ENCODE data around the gene TARBP2. TPM values are rescaled to one million over a fixed set of nuclear protein-coding genes. Genes with fewer than 3 reads are reported as not detected.
A peak's percentile ranks its signal among the peaks of the same experiment; 100 is the strongest.

The TARBP2 gene
- total and polyA plus RNA-seq, 2 experiments from 2014 or later: 58.3 to 79.8 TPM

GRCh38 chr12:53508534-53509170, 7.6 kb downstream of the TARBP2 start:
- Histone ChIP-seq H3K4me1 (ENCODE audit: low read depth) (no peaks in the 10 kb centered on the region), H3K36me3 (peaks cover 10% of the 10 kb centered on the region), H3K4me3 (no peak overlapping the region), H3K9me3 (ENCODE audit: low read depth) (no peaks in the 10 kb centered on the region), H3K27me3 (no peaks in the 10 kb centered on the region), H3K27ac (no peak overlapping the region)
- peak; percentile 84 to 87 for DNase-seq (ENCODE audit: low read depth in 1 of 2, low spot score in 1 of 2)
- peak; percentile 93 for TF ChIP-seq CTCF (IDR thresholded peaks at IDR 0.05; ENCODE audit: low read depth, low read length)

- Histone ChIP-seq H3K4me3 (no peak overlapping the region), H3K36me3 (peaks cover 17% of the 10 kb centered on the region)
These were observed 9.2 kb downstream of the TARBP2 start for GRCh38 chr12:53510181-53510812.

GRCh38 chr12:53513712-53514410, 12.8 kb downstream of the TARBP2 start:
- Histone ChIP-seq H3K4me3 (no peak overlapping the region), H3K36me3 (peaks cover 33% of the 10 kb centered on the region), H3K9me3 (ENCODE audit: low read depth) (no peaks in the 10 kb centered on the region), H3K27me3 (no peaks in the 10 kb centered on the region), H3K27ac (no peak overlapping the region), H3K4me1 (ENCODE audit: low read depth) (no peaks in the 10 kb centered on the region)
- no peak for DNase-seq (ENCODE audit: low read depth in 1 of 2, low spot score in 1 of 2)
- no peak for TF ChIP-seq CTCF (IDR thresholded peaks at IDR 0.05; ENCODE audit: low read depth, low read length)

More at GRCh38 chr12:53510181-53510812, 9.2 kb downstream of the TARBP2 start:
- no peak for TF ChIP-seq CTCF (IDR thresholded peaks at IDR 0.05; ENCODE audit: low read depth, low read length)
- Histone ChIP-seq H3K27ac (peak overlapping the region; percentile 16), H3K27me3 (no peaks in the 10 kb centered on the region), H3K9me3 (ENCODE audit: low read depth) (no peaks in the 10 kb centered on the region), H3K4me1 (ENCODE audit: low read depth) (no peaks in the 10 kb centered on the region)
- no peak for DNase-seq (ENCODE audit: low read depth in 1 of 2, low spot score in 1 of 2)

GRCh38 chr12:53514628-53515290, 13.7 kb downstream of the TARBP2 start:
- Histone ChIP-seq H3K4me3 (no peak overlapping the region), H3K27ac (no peak overlapping the region), H3K36me3 (peaks cover 39% of the 10 kb centered on the region), H3K4me1 (ENCODE audit: low read depth) (no peaks in the 10 kb centered on the region), H3K27me3 (no peaks in the 10 kb centered on the region), H3K9me3 (ENCODE audit: low read depth) (no peaks in the 10 kb centered on the region)
- no peak for DNase-seq (ENCODE audit: low read depth in 1 of 2, low spot score in 1 of 2)
- TF ChIP-seq CTCF (IDR thresholded peaks at IDR 0.05; ENCODE audit: low read depth, low read length): no peak

- Histone ChIP-seq H3K27ac (no peak overlapping the region), H3K4me3 (no peak overlapping the region), H3K27me3 (no peaks in the 10 kb centered on the region), H3K36me3 (peaks cover 43% of the 10 kb centered on the region), H3K9me3 (ENCODE audit: low read depth) (no peaks in the 10 kb centered on the region), H3K4me1 (ENCODE audit: low read depth) (no peaks in the 10 kb centered on the region)
- TF ChIP-seq CTCF (IDR thresholded peaks at IDR 0.05; ENCODE audit: low read depth, low read length): no peak
- no peak for DNase-seq (ENCODE audit: low read depth in 1 of 2, low spot score in 1 of 2)
These were observed 14.2 kb downstream of the TARBP2 start for GRCh38 chr12:53515291-53515680.
